ENCODE data around the gene CAPN13.

CAPN13 gene

GRCh38 chr2:30738141-30738911 is 68.9 kb downstream of the CAPN13 start:
- Histone ChIP-seq H3K4me3 (IDR thresholded peaks at IDR 0.05; ENCODE audit: insufficient read depth, low read depth, low read length) (no peak overlapping the region), H3K27me3 (ENCODE audit: insufficient read depth, low read depth) (no peaks in the 10 kb centered on the region)
- no peak for TF ChIP-seq CTCF (conservative IDR thresholded peaks at IDR 0.05; ENCODE audit: low read depth, low read length)

GRCh38 chr2:30737326-30737610 is 70.0 kb downstream of the CAPN13 start:
- H3K27ac ChIP-seq = no peak overlapping the region
- H2AFZ ChIP-seq (ENCODE audit: low read depth) = no peak overlapping the region
- no peak overlapping the region for H3K9ac ChIP-seq
- no peak overlapping the region for H3K4me3 ChIP-seq (IDR thresholded peaks at IDR 0.05; ENCODE audit: insufficient read depth, low read depth, low read length)
- no peak overlapping the region for H3K4me2 ChIP-seq
- H3K4me1 ChIP-seq (ENCODE audit: low read depth, poor library complexity, severe bottlenecking) = no peaks in the 10 kb centered on the region
- no peaks in the 10 kb centered on the region for H4K20me1 ChIP-seq (ENCODE audit: insufficient read depth)
- H3K36me3 ChIP-seq (ENCODE audit: insufficient read depth) = no peaks in the 10 kb centered on the region
- H3K27me3 ChIP-seq (ENCODE audit: insufficient read depth, low read depth) = no peaks in the 10 kb centered on the region
- no peaks in the 10 kb centered on the region for H3K79me2 ChIP-seq (ENCODE audit: insufficient read depth, low read depth)
- no peak for TF ChIP-seq CTCF (conservative IDR thresholded peaks at IDR 0.05; ENCODE audit: low read depth, low read length)

More at GRCh38 chr2:30738141-30738911, 68.9 kb downstream of the CAPN13 start:
- H4K20me1 ChIP-seq (ENCODE audit: insufficient read depth) = no peaks in the 10 kb centered on the region
- H2AFZ ChIP-seq (ENCODE audit: low read depth) = no peak overlapping the region
- no peak overlapping the region for H3K27ac ChIP-seq
- H3K36me3 ChIP-seq (ENCODE audit: insufficient read depth) = no peaks in the 10 kb centered on the region
- H3K79me2 ChIP-seq (ENCODE audit: insufficient read depth, low read depth) = no peaks in the 10 kb centered on the region
- H3K9ac ChIP-seq = no peak overlapping the region
- H3K4me1 ChIP-seq (ENCODE audit: low read depth, poor library complexity, severe bottlenecking) = no peaks in the 10 kb centered on the region
- no peak overlapping the region for H3K4me2 ChIP-seq

GRCh38 chr2:30736461-30737325 is 70.6 kb downstream of the CAPN13 start:
- Histone ChIP-seq H3K27me3 (ENCODE audit: insufficient read depth, low read depth) (no peaks in the 10 kb centered on the region), H3K9ac (no peak overlapping the region), H2AFZ (ENCODE audit: low read depth) (no peak overlapping the region), H3K4me3 (IDR thresholded peaks at IDR 0.05; ENCODE audit: insufficient read depth, low read depth, low read length) (no peak overlapping the region), H3K79me2 (ENCODE audit: insufficient read depth, low read depth) (no peaks in the 10 kb centered on the region), H3K36me3 (ENCODE audit: insufficient read depth) (no peaks in the 10 kb centered on the region), H3K4me1 (ENCODE audit: low read depth, poor library complexity, severe bottlenecking) (no peaks in the 10 kb centered on the region), H3K4me2 (no peak overlapping the region), H3K27ac (no peak overlapping the region), H4K20me1 (ENCODE audit: insufficient read depth) (no peaks in the 10 kb centered on the region)
- no peak for TF ChIP-seq CTCF (conservative IDR thresholded peaks at IDR 0.05; ENCODE audit: low read depth, low read length)

DNA sequence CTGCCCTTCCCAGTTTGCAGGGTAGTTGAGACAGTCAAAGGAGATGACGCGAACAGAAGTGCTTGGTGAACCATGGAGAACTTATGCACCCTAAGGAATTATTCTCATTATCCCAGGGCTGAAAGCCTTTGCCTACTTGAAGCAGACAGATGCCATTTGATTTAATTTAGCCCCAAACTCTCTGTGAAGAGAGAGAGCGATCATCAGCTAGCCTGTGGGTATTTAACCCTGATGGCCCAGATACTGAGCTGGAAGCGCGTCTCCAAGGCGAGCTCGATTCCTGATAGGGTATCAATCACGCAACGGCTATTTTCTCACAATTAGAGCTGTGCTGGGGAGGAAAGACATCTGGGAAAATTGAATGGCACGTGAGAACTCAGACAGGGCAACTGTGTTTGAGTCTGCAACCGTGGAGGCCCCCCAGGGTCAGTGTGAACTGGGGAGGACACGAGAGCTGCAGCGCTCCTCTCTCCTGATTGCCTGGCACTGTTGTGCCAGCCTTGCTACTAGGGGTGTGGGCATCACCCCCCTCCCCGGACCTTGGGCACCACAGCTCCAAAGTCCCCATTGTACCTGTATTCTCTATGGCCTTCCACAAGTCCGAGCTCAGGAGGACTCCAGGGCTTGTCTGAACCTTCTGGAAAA is 73.2 kb downstream of the CAPN13 start:
- Histone ChIP-seq H4K20me1 (ENCODE audit: insufficient read depth) (no peaks in the 10 kb centered on the region), H3K4me2 (no peak overlapping the region), H3K4me1 (ENCODE audit: low read depth, poor library complexity, severe bottlenecking) (no peaks in the 10 kb centered on the region), H3K79me2 (ENCODE audit: insufficient read depth, low read depth) (no peaks in the 10 kb centered on the region), H3K4me3 (IDR thresholded peaks at IDR 0.05; ENCODE audit: insufficient read depth, low read depth, low read length) (no peak overlapping the region), H2AFZ (ENCODE audit: low read depth) (no peak overlapping the region), H3K36me3 (ENCODE audit: insufficient read depth) (no peaks in the 10 kb centered on the region), H3K9ac (no peak overlapping the region), H3K27me3 (ENCODE audit: insufficient read depth, low read depth) (no peaks in the 10 kb centered on the region), H3K27ac (no peak overlapping the region)
- no peak for TF ChIP-seq CTCF (conservative IDR thresholded peaks at IDR 0.05; ENCODE audit: low read depth, low read length)

All from KMS-11 (cell line).